Sigmoid colon (tissue), 3 donors: ENCODE measurements around the gene OSBP2.

Source experiments
- CTCF ChIP-seq, 4 experiments: fragments of 450-650 bp in 3 of 4; fragments of 200-600 bp in 1 of 4; IDR thresholded peaks; one replicate each; pipeline ENCODE4 v1.5.1; 2016 to 2019; ENCODE audit warnings: antibody characterized with exemption in 4 of 4, mild to moderate bottlenecking in 3 of 4, moderate library complexity in 2 of 4
- POLR2A ChIP-seq, 2 donors: fragments of 450-650 bp; IDR thresholded peaks; one replicate each; pipeline ENCODE4 v1.6.1; 2016; ENCODE audit warnings: antibody characterized with exemption in 2 of 2, mild to moderate bottlenecking in 2 of 2, moderate library complexity in 2 of 2

DNA sequence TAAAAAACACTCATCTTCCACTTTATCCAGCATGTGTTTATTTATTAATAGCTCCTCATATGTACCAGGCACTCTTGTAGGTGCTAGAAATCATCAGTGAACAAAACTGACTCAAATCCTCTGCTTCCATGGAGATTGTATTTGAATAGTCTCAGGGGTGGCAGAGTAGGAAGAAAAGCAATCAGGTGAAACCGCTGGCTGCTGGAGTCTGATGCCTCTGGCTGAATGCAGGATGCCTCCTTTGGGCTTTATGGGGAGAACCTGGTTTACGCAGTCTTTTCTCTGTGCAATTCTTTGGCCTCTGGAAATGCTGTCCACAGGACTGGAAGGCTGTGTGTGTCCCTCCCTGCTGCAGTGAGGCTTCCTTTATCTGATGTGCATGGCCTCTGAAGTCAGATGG, 12.8 kb upstream of the OSBP2 start:
- no peak for TF ChIP-seq POLR2A (IDR thresholded peaks at IDR 0.05)
- TF ChIP-seq CTCF (IDR thresholded peaks at IDR 0.05) = no peak
